GM13976 (cell line): ENCODE data around the gene HES3.

Source experiments
- DNase-seq: peaks from one replicate; pipeline ENCODE4 v3.0.0; 2012; ENCODE audit warnings: low spot score
- CTCF ChIP-seq: IDR thresholded peaks from 2 replicates; pipeline ENCODE4 v1.5.1; 2012; ENCODE audit warnings: borderline replicate concordance, mild to moderate bottlenecking; ENCODE audit not compliant: insufficient read depth; ENCODE audit errors: extremely low read depth, missing control alignments, control extremely low read depth
- in situ Hi-C: fragments of 300-500 bp; cut with MboI; formaldehyde crosslinking; loops from one replicate; pipeline ENCODE4 v1.12.0; 2022; ENCODE audit warnings: low sequenced_read_pairs, mixed read lengths, inconsistent platforms; ENCODE audit not compliant: unreplicated experiment

The HES3 gene

GRCh38 chr1:6279066-6279465 is 35.1 kb downstream of the HES3 start:
- in situ Hi-C loops, result no loop called here
- TF ChIP-seq CTCF, result no peak
- DNase-seq, result no peak

- in situ Hi-C loops, result no loop called here
- TF ChIP-seq CTCF, result no peak
- DNase-seq, result no peak
Observed at GRCh38 chr1:6279613-6280383, 35.8 kb downstream of the HES3 start.

DNA sequence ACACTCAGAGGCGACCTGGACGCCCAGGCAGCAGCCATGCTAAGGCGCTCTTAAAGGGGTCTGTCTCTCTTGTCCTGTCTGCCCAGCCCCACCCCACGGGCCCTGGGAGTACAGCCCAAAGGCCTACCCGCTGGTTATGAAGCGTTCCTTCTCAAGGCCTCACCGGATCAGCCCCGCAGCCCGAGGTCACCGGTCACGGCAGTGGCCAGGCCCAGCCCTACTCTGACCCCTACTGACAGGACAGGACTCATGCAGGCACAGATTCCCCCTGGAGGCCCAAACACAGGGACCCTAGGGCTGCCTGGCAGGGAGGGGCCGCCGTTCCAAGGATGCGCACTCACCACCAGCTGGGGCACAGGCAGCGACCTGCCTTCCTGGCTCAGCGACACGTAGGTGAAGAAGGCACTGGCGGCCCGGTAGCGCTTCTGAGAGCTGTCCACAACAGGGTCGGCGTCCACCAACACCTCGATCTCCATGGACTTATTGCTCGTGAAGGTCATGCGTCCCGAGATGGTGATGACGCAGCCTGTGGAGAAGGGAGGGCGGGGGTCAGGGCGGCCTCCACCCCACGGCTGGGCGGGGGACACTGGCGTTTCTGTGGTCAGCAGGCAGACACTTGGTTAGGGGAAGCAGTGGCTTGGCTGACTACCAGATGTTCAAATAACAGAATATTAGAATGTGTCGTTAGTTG is 36.9 kb downstream of the HES3 start:
- in situ Hi-C loops, result no loop called here
- no peak for TF ChIP-seq CTCF
- DNase-seq, result no peak

DNA sequence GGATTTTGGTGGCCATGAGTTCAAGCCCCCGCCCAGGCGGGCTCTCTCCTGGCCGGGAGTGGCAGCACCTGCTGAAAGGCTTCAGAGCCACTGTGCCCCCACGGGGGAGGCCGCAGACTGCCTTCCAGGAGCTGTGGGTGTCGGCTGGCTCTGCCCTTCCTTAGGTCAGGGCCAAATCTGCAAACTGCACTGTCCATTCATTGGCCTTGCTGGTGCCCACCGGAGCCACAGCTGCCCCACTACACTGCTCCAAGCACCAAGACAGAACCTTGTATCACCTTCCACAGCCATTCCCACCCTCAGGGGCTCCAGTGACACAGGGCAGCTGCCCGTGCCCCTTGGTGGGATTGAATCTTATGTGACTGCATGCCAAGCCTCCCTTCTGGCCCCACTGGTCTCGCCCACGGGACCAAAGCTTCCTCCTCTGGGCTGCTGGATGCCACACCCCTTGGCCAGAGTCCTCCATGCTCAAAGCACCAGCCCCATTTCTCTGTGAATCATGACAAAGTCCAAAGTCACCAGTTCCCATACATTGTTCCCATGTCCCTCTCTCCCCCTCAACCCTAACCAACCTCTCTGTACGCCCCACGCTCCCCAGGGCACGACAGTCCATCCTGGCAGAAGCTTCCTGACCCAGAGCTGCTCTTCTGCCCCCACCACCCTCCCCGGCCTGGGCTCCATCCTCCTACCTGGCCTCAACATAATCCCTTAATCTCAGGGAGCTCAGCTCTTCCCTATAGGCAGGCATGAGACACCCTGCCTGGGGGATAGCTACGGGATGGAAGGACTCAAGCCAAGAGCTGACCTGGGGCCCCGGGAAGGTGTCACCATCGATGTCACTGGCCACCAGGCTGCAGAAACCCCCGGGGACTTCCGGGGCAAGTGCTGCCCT is 37.8 kb downstream of the HES3 start:
- no peak for DNase-seq
- in situ Hi-C loops, result no loop called here
- no peak for TF ChIP-seq CTCF

DNA sequence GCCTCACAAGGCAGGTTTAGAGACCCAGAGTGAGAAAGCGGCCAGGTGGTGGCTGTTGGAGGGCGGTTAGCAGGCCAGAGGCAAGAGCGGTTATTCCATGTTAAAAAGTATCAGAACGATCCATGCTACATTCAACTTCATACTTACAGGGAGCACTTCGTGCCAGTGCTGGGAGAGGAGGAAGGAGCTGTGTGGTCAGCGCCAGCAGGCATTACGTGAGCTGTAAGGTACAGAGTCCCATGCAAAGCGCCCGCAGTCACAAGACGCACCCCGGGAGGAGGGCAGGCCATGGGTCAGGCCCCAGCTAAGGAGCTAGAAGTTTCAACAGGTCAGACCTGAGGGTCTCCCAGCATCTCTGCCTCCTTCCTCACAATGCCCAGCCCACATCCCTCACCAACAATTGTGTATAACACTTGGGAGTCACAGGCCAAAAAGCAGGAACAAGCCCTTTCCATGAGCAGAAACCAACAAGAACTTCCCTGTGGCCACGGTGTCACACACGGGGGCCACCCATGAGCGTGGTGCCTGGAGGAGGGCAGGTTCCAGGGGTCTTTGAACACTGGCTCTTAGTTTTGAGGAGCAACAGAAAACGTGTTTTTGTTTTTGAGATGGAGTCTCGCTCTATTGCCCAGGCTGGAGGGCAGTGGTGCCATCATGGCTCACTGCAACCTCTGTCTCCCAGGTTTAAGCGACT is 38.7 kb downstream of the HES3 start:
- in situ Hi-C loops, result no loop called here
- TF ChIP-seq CTCF, result no peak

DNA sequence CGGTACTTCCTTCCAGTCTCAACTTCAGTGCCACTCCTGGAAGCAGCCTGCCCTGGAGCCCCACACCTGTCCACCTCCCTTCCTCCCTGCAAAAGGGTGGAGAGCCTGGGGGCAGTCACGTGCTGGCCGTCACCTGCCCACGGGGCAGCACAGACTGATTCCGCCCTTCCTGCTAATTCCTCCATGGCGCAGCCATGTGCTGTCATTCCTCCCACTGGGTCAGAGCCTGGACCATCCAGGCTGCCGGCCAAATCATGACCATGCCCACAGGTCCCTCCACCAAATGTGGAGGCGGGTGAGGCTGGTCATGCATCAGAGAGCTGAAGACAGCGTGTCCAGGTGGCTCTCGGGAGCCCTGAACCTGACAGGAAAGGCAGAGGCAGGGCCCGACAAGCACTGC is 41.4 kb downstream of the HES3 start:
- DNase-seq, result no peak
- no peak for TF ChIP-seq CTCF
- in situ Hi-C loops, result no loop called here

More for the DNA sequence above, 38.7 kb downstream of the HES3 start:
- no peak for DNase-seq
